Measurements from ENCODE around the gene PDIA6.

Gene PDIA6

GRCh38 chr2:10796703-10797102 lies 15.9 kb downstream of the PDIA6 start:
- H3K4me3 ChIP-seq (ENCODE audit: low read depth, low read length) = no peak overlapping the region
- no peak for DNase-seq (ENCODE audit: low read depth)
- TF ChIP-seq, protein P1, sequence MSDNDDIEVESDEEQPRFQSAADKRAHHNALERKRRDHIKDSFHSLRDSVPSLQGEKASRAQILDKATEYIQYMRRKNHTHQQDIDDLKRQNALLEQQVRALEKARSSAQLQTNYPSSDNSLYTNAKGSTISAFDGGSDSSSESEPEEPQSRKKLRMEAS (IDR thresholded peaks at IDR 0.05; ENCODE audit: low read depth, low read length) = no peak
- TF ChIP-seq MYC (IDR thresholded peaks at IDR 0.05; ENCODE audit: low read depth, low read length) (no peak), POLR2A (IDR thresholded peaks at IDR 0.05; ENCODE audit: extremely low read depth, insufficient read length) (no peak)
- TF ChIP-seq, protein P2, sequence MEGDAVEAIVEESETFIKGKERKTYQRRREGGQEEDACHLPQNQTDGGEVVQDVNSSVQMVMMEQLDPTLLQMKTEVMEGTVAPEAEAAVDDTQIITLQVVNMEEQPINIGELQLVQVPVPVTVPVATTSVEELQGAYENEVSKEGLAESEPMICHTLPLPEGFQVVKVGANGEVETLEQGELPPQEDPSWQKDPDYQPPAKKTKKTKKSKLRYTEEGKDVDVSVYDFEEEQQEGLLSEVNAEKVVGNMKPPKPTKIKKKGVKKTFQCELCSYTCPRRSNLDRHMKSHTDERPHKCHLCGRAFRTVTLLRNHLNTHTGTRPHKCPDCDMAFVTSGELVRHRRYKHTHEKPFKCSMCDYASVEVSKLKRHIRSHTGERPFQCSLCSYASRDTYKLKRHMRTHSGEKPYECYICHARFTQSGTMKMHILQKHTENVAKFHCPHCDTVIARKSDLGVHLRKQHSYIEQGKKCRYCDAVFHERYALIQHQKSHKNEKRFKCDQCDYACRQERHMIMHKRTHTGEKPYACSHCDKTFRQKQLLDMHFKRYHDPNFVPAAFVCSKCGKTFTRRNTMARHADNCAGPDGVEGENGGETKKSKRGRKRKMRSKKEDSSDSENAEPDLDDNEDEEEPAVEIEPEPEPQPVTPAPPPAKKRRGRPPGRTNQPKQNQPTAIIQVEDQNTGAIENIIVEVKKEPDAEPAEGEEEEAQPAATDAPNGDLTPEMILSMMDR (IDR thresholded peaks at IDR 0.05; ENCODE audit: low read depth, low read length) = no peak

DNA sequence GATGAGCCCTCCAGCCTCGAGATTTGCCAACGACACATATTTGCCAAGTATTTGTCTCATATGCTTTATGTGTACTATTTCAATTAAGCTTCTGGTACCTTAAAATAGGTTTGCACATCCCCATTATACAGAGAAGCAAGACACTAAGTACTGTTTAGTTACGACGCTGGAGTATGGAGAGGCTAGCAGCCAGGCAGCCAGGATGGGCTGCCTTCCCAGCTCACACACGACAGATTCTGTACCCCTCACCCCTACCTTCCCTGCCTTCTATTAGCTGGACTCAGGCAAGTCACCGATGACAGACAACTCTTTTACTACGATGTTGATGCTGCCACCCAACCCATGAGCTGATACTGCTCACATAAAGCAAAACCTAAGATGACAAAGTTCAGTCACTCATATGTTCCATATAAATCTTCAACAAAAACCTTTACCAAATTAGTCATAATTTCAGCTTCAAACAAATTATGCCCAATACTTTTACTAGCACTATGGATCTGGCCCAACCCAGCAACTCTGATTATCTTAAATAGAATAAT lies 17.0 kb downstream of the PDIA6 start:
- H3K4me3 ChIP-seq (ENCODE audit: low read depth, low read length) = no peak overlapping the region
- DNase-seq (ENCODE audit: low read depth) = no peak
- TF ChIP-seq POLR2A (IDR thresholded peaks at IDR 0.05; ENCODE audit: extremely low read depth, insufficient read length) = no peak

DNA sequence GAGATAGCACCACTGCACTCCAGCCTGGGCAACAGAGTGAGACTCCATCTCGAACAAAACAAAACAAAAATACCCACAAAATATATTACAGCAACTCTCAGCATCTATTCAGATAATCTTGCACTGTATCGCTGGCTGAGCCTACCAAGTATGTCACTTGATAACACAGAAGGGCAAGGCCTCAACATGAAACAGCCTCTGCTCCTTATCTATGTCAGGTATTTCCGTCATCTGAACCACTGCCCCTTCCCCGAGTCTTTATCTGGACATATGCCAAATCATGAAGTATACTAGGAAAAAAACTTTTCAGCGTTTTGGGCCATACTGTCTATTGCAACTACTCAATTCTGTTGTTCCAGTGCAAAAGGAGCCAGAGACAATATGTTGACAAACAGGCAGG lies 17.7 kb downstream of the PDIA6 start:
- H3K4me3 ChIP-seq (ENCODE audit: low read depth, low read length) = no peak overlapping the region
- DNase-seq (ENCODE audit: low read depth) = no peak
- TF ChIP-seq, protein P1 (IDR thresholded peaks at IDR 0.05; ENCODE audit: low read depth, low read length) = no peak
- TF ChIP-seq POLR2A (IDR thresholded peaks at IDR 0.05; ENCODE audit: extremely low read depth, insufficient read length) (no peak), MYC (IDR thresholded peaks at IDR 0.05; ENCODE audit: low read depth, low read length) (no peak)
- TF ChIP-seq, protein P2 (IDR thresholded peaks at IDR 0.05; ENCODE audit: low read depth, low read length) = no peak

DNA sequence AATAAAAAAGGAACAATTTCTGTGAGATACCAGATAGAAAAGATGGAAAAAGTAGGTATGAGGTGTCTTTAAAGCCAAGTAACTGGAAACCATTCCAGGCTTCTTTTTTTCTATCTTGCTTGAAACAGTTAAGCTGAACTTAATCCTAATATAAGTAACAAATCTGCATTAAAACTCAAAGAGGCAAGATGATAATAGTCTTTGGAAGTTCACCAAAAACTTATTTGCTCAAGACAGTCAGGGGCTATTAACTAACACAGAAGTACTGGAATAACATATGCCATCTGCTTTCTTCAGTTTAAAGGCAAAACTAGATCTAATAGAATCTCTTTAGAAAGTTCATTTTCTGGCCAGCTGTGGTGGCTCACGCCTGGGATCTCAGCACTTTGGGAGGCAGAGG lies 18.8 kb downstream of the PDIA6 start:
- H3K4me3 ChIP-seq (ENCODE audit: low read depth, low read length) = no peak overlapping the region
- TF ChIP-seq, protein P2 (IDR thresholded peaks at IDR 0.05; ENCODE audit: low read depth, low read length) = no peak
- TF ChIP-seq POLR2A (IDR thresholded peaks at IDR 0.05; ENCODE audit: extremely low read depth, insufficient read length) (no peak), MYC (IDR thresholded peaks at IDR 0.05; ENCODE audit: low read depth, low read length) (no peak)
- TF ChIP-seq, protein P1 (IDR thresholded peaks at IDR 0.05; ENCODE audit: low read depth, low read length) = no peak
- no peak for DNase-seq (ENCODE audit: low read depth)

DNA sequence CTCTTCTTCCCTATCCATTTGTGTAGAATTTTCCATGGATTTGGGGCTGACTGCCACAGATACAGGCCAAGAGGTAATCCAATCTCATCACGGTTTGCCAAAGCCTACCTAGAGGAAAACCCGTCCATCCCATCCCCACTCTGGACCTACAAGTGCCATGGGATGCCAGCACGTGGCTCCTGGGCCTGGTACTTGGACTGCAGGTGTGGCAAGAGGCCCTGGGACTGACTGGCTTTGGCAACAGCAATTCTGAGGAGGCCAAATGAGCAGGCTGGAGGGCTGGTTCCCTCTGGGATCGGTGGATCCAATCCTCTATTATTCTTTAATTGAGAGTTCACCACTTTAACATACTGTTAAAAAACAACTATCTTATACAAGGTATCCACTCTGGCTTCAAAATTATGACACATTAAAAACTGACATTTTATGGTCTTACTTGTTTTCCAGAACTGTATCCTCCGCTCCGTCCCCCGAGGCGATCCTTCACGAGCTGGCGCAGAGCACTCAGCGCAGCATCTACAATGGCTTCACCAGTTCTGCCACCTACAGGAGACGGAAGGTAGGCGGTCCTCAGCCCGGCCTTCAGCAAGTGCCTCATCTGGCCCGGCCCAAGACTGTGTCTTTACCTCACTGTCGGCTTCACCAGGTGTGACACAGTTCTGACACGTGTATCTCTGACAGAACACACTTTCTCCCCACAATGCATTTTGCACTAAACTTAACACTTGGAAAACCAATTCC lies 19.8 kb downstream of the PDIA6 start:
- H3K4me3 ChIP-seq (ENCODE audit: low read depth, low read length) = no peak overlapping the region
- DNase-seq (ENCODE audit: low read depth) = no peak
- TF ChIP-seq POLR2A (IDR thresholded peaks at IDR 0.05; ENCODE audit: extremely low read depth, insufficient read length) = no peak

GRCh38 chr2:10792001-10792634 lies 20.5 kb downstream of the PDIA6 start:
- no peak for DNase-seq (ENCODE audit: low read depth)
- TF ChIP-seq MYC (IDR thresholded peaks at IDR 0.05; ENCODE audit: low read depth, low read length) = no peak
- TF ChIP-seq, protein P2 (IDR thresholded peaks at IDR 0.05; ENCODE audit: low read depth, low read length) = no peak
- TF ChIP-seq, protein P1 (IDR thresholded peaks at IDR 0.05; ENCODE audit: low read depth, low read length) = no peak
- no peak for TF ChIP-seq POLR2A (IDR thresholded peaks at IDR 0.05; ENCODE audit: extremely low read depth, insufficient read length)

More at GRCh38 chr2:10792001-10792634, 20.5 kb downstream of the PDIA6 start:
- no peak overlapping the region for H3K4me3 ChIP-seq (ENCODE audit: low read depth, low read length)
